ENCODE measurements around the gene PREX1. TPM values are rescaled to one million over a fixed set of nuclear protein-coding genes. Genes with fewer than 3 reads are reported as not detected.
"Not testable (repeated sequence)": the region's sequence is repeated elsewhere in the genome, so short reads cannot be mapped to it uniquely, and the experiment has no call there.

The PREX1 gene
- total and polyA plus RNA-seq, 9 donors, result 3.8 to 13.6 (median 6.7) TPM

DNA sequence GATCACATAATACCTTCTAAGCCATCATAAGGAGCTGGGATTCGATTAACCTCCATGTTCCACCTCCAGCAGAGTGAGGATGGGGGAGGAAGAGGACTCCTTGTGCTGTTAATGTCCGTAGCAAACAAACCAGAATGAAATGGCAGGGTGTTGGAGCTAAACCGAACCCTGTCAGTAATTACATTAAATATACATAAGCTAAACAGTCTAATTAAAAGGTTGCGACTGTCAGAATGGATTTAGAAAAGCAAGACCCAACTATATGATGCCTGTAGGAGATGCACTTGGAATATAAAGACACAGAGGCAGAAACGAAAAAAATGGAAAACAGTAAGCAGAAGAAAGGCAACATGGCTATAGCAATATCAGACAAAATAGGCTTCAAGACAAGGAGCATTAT lies 13.2 kb downstream of the PREX1 start:
- Histone ChIP-seq H3K4me3 (no peak overlapping the region), H3K9me3 (no peaks in the 10 kb centered on the region), H3K4me1 (ENCODE audit: insufficient read depth) (no peaks in the 10 kb centered on the region), H3K27me3 (no peaks in the 10 kb centered on the region), H3K36me3 (no peaks in the 10 kb centered on the region), H3K27ac (no peak overlapping the region)
- intact Hi-C loops (cut with DNase I), result no loop called here
- no peak for TF ChIP-seq POLR2A (IDR thresholded peaks at IDR 0.05)
- TF ChIP-seq CTCF (IDR thresholded peaks at IDR 0.05), result no peak
- TF ChIP-seq EP300 (IDR thresholded peaks at IDR 0.05), result no peak
- no peak for DNase-seq
- WGBS, 3 donors, result 91 to 94% (median 91%) methylated on average over 5 of the region's 5 CpGs

DNA sequence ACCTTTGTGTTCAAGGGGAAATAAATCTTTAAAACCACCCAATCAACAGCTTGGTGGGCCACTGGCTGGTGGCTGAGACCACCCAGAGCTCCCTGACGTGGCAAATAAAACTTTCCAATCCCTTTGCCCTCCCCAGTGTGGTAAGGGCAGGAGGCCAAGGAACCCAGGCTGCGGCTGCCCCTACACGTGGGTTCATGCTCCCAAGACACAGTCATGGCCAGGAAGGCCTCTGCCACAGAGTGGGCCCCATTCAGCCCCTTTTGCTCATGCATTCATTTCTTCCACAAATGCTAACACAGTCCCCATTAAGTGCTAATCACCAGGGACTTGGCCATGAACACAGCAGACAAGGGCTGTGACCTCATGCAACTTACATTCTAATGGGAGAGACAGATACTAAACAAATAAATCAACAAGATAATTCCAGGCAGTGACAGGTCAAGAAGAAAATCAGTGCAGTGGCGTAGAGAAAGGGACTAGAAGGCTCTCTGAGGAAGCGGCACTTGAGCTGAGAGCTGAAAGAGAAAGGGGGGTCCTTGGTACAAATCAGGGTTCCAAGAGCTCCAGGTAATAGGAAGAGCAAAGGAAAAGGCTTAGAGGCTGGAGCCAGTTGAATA lies 13.8 kb downstream of the PREX1 start:
- H3K4me1 ChIP-seq (ENCODE audit: insufficient read depth), result no peaks in the 10 kb centered on the region
- H3K36me3 ChIP-seq, result no peaks in the 10 kb centered on the region
- TF ChIP-seq EP300 (IDR thresholded peaks at IDR 0.05) (no peak), POLR2A (IDR thresholded peaks at IDR 0.05) (no peak), CTCF (IDR thresholded peaks at IDR 0.05) (no peak)
- no peak for DNase-seq
- 69 to 89% (median 82%) methylated on average over 5 of the region's 5 CpGs for WGBS, 3 donors
- intact Hi-C loops (cut with DNase I), result no loop called here
- H3K4me3 ChIP-seq, result no peak overlapping the region
- no peak overlapping the region for H3K27ac ChIP-seq
- H3K27me3 ChIP-seq, result no peaks in the 10 kb centered on the region
- H3K9me3 ChIP-seq, result no peaks in the 10 kb centered on the region

- H3K9me3 ChIP-seq, result no peaks in the 10 kb centered on the region
- H3K4me1 ChIP-seq (ENCODE audit: insufficient read depth), result no peaks in the 10 kb centered on the region
- H3K27ac ChIP-seq, result no peak overlapping the region
- no peak for TF ChIP-seq POLR2A (IDR thresholded peaks at IDR 0.05)
- TF ChIP-seq EP300 (IDR thresholded peaks at IDR 0.05), result no peak
- TF ChIP-seq CTCF (IDR thresholded peaks at IDR 0.05), result no peak
- no peaks in the 10 kb centered on the region for H3K36me3 ChIP-seq
- no peak overlapping the region for H3K4me3 ChIP-seq
- intact Hi-C loops (cut with DNase I), result no loop called here
- no peak for DNase-seq
- no peaks in the 10 kb centered on the region for H3K27me3 ChIP-seq
- 34 to 40% (median 35%) methylated on average over 3 of the region's 3 CpGs for WGBS, 3 donors
Observed at GRCh38 chr20:48813446-48813747, 14.4 kb downstream of the PREX1 start.

GRCh38 chr20:48812600-48813445 lies 15.0 kb downstream of the PREX1 start:
- H3K36me3 ChIP-seq, result no peaks in the 10 kb centered on the region
- intact Hi-C loops (cut with DNase I), result no loop called here
- no peak for DNase-seq
- no peak for TF ChIP-seq CTCF (IDR thresholded peaks at IDR 0.05)
- no peak for TF ChIP-seq POLR2A (IDR thresholded peaks at IDR 0.05)
- no peak for TF ChIP-seq EP300 (IDR thresholded peaks at IDR 0.05)
- no peaks in the 10 kb centered on the region for H3K27me3 ChIP-seq
- 61 to 73% (median 68%) methylated on average over 15 of the region's 15 CpGs for WGBS, 3 donors
- no peak overlapping the region for H3K27ac ChIP-seq
- no peak overlapping the region for H3K4me3 ChIP-seq
- no peaks in the 10 kb centered on the region for H3K9me3 ChIP-seq
- H3K4me1 ChIP-seq (ENCODE audit: insufficient read depth), result no peaks in the 10 kb centered on the region

DNA sequence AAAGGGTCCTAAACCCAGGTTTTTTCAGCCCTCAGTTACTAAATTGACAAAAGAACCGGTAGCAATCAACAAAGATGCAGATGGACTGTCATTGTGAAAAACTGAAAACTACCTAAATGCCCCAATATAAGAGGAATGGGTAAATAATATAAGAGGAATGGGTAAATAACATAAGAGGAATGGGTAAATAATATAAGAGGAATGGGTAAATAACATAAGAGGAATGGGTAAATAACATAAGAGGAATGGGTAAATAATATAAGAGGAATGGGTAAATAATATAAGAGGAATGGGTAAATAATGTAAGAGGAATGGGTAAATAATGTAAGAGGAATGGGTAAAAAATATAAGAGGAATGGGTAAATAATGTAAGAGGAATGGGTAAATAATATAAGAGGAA lies 15.7 kb downstream of the PREX1 start:
- WGBS, 3 donors, result 43 to 73% (median 43%) methylated on average over 1 of the region's 1 CpG
- H3K27ac ChIP-seq; H3K9me3 ChIP-seq; DNase-seq; H3K4me1 ChIP-seq (ENCODE audit: insufficient read depth); H3K27me3 ChIP-seq; H3K4me3 ChIP-seq; intact Hi-C loops (cut with DNase I); H3K36me3 ChIP-seq: not testable (repeated sequence)

Data from ovary (tissue), 9 donors.